ENCODE results near the gene SLC35F1.

SLC35F1 gene

DNA sequence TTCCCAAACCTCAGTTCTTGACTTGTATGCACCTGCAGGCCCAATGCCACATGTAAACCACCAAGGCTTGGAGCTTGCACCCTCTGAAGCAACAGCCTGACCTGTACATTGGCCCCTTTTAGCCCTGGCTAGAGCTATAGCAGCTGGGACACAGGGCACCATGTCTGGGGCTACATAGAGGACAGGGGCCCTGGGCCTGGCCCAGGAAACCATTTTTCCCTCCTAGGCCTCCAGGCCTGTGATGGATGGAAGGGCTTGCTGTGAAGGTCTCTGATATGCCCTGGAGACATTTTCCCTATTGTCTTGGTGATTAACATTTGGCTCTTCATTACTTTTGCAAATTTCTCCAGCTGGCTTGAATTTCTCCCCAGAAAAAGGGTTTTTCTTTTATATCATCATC is 64.6 kb downstream of the SLC35F1 start:
- H3K9ac ChIP-seq (ENCODE audit: low read length) = no peak overlapping the region
- no peaks in the 10 kb centered on the region for H4K20me1 ChIP-seq (ENCODE audit: insufficient read depth, low read length)
- H3K4me1 ChIP-seq (ENCODE audit: low read length) = no peaks in the 10 kb centered on the region
- no peaks in the 10 kb centered on the region for H3K79me2 ChIP-seq (ENCODE audit: low read length)
- no peaks in the 10 kb centered on the region for H3K9me3 ChIP-seq (ENCODE audit: insufficient read depth, low read length)
- no peak overlapping the region for H3K4me2 ChIP-seq (ENCODE audit: low read length)
- no peak overlapping the region for H3K27ac ChIP-seq (ENCODE audit: low read length)
- no peaks in the 10 kb centered on the region for H3K36me3 ChIP-seq (replicated peaks; ENCODE audit: low read depth, low read length)
- no peaks in the 10 kb centered on the region for H3K27me3 ChIP-seq (ENCODE audit: low read depth, low read length)
- H3K4me3 ChIP-seq (ENCODE audit: low read length) = no peak overlapping the region
- TF ChIP-seq, protein P1, sequence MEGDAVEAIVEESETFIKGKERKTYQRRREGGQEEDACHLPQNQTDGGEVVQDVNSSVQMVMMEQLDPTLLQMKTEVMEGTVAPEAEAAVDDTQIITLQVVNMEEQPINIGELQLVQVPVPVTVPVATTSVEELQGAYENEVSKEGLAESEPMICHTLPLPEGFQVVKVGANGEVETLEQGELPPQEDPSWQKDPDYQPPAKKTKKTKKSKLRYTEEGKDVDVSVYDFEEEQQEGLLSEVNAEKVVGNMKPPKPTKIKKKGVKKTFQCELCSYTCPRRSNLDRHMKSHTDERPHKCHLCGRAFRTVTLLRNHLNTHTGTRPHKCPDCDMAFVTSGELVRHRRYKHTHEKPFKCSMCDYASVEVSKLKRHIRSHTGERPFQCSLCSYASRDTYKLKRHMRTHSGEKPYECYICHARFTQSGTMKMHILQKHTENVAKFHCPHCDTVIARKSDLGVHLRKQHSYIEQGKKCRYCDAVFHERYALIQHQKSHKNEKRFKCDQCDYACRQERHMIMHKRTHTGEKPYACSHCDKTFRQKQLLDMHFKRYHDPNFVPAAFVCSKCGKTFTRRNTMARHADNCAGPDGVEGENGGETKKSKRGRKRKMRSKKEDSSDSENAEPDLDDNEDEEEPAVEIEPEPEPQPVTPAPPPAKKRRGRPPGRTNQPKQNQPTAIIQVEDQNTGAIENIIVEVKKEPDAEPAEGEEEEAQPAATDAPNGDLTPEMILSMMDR (IDR thresholded peaks at IDR 0.05; ENCODE audit: low read depth, low read length) = no peak
- TF ChIP-seq EZH2phosphoT487 (IDR thresholded peaks at IDR 0.05; ENCODE audit: low read depth) = no peak
- H2AFZ ChIP-seq (ENCODE audit: low read depth, low read length) = no peak overlapping the region

DNA sequence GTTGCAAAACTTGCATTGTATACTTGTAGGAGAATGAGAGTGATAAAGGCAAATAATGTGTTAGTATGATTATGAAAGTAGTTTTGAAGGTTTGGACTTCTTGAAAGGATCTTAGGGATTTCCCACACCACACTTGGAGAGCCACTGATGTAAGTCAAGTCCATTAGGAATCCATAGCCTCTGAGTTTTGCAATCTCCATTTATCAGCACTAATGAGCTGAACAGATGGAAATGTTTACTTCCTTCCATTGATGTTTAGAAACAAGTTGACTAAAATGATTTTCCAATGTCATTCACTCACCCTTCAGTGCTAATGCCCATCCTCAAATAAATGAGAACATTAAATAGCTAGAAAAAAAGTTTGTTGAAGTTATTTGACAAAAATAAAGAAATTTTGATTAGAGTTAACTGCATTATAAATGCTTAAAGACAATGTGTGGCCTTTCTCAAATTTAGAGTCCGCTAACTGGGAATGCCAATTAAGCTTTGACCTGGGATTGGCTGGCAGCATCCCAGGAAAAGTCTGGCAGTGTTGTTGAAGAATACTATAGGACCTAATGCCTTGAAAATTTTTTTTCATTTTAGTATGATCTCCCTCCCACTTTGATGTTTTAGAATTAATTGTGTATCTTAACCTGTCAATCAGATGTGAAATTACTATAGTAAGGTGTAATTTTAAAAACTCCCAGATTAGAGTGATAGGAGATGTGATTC is 68.0 kb downstream of the SLC35F1 start:
- H3K4me1 ChIP-seq (ENCODE audit: low read length) = no peaks in the 10 kb centered on the region
- no peak overlapping the region for H3K4me2 ChIP-seq (ENCODE audit: low read length)
- no peaks in the 10 kb centered on the region for H3K9me3 ChIP-seq (ENCODE audit: insufficient read depth, low read length)
- no peaks in the 10 kb centered on the region for H4K20me1 ChIP-seq (ENCODE audit: insufficient read depth, low read length)
- H3K27ac ChIP-seq (ENCODE audit: low read length) = no peak overlapping the region
- no peaks in the 10 kb centered on the region for H3K36me3 ChIP-seq (replicated peaks; ENCODE audit: low read depth, low read length)
- H3K4me3 ChIP-seq (ENCODE audit: low read length) = no peak overlapping the region
- no peak overlapping the region for H3K9ac ChIP-seq (ENCODE audit: low read length)
- H3K27me3 ChIP-seq (ENCODE audit: low read depth, low read length) = no peaks in the 10 kb centered on the region
- TF ChIP-seq EZH2phosphoT487 (IDR thresholded peaks at IDR 0.05; ENCODE audit: low read depth) = no peak
- TF ChIP-seq, protein P1 (IDR thresholded peaks at IDR 0.05; ENCODE audit: low read depth, low read length) = no peak
- no peak overlapping the region for H2AFZ ChIP-seq (ENCODE audit: low read depth, low read length)
- H3K79me2 ChIP-seq (ENCODE audit: low read length) = no peaks in the 10 kb centered on the region

DNA sequence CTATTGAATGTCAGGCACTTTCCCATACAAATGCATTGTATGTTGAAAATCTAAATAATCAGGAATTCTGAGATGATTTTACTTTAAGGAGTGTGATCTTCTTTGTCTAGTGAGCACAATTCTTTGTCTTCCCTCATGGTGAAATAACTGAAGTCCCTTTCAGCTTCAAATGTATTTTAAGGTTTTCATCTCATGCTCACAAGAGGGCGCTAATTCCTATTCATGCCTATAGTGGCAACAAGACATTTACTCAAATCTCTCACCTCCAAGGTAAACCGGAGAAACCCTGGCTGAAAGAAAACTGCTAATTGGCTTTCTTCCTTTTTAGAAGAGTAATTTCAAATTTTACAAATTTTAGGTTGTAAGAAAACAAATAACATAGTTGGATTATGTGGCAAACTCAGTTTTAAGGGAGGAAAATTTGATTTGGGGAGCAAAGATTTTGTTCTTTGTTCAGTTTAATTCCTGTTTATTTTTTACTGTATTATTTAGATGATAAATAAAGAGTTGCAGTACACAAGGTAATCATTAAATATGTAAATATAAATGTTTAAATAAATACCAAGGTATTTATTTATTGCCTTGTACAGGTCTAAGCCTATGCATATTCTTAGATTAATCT is 69.1 kb downstream of the SLC35F1 start:
- H3K27ac ChIP-seq (ENCODE audit: low read length) = no peak overlapping the region
- no peaks in the 10 kb centered on the region for H3K9me3 ChIP-seq (ENCODE audit: insufficient read depth, low read length)
- H2AFZ ChIP-seq (ENCODE audit: low read depth, low read length) = no peak overlapping the region
- no peak overlapping the region for H3K4me2 ChIP-seq (ENCODE audit: low read length)
- H4K20me1 ChIP-seq (ENCODE audit: insufficient read depth, low read length) = no peaks in the 10 kb centered on the region
- no peaks in the 10 kb centered on the region for H3K27me3 ChIP-seq (ENCODE audit: low read depth, low read length)
- H3K9ac ChIP-seq (ENCODE audit: low read length) = no peak overlapping the region
- H3K4me3 ChIP-seq (ENCODE audit: low read length) = no peak overlapping the region
- no peaks in the 10 kb centered on the region for H3K4me1 ChIP-seq (ENCODE audit: low read length)
- H3K79me2 ChIP-seq (ENCODE audit: low read length) = no peaks in the 10 kb centered on the region
- TF ChIP-seq, protein P1 (IDR thresholded peaks at IDR 0.05; ENCODE audit: low read depth, low read length) = peak; percentile 67
- TF ChIP-seq EZH2phosphoT487 (IDR thresholded peaks at IDR 0.05; ENCODE audit: low read depth) = no peak
- no peaks in the 10 kb centered on the region for H3K36me3 ChIP-seq (replicated peaks; ENCODE audit: low read depth, low read length)

DNA sequence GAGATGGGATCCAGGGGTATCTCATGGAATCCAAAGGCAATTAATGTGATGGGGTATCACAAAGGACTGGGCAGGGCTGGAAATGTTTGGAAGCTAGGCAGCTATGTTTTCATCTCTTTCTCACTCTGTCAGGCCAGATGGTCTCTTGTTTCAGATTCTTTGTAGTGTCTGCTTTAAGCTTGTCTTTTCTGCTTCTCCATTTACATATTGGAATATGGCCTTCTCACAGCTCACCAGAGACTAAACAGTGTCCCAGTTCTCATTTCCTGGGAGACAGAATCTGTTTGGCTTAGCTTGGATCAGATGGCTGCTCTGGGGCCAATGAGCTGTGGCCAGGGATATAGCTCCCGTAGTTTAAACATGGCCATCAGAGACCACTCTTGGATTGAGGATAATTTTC is 78.9 kb downstream of the SLC35F1 start:
- Histone ChIP-seq H3K9ac (ENCODE audit: low read length) (no peak overlapping the region), H2AFZ (ENCODE audit: low read depth, low read length) (no peak overlapping the region), H4K20me1 (ENCODE audit: insufficient read depth, low read length) (no peaks in the 10 kb centered on the region), H3K9me3 (ENCODE audit: insufficient read depth, low read length) (no peaks in the 10 kb centered on the region), H3K27me3 (ENCODE audit: low read depth, low read length) (no peaks in the 10 kb centered on the region), H3K27ac (ENCODE audit: low read length) (no peak overlapping the region), H3K4me2 (ENCODE audit: low read length) (no peak overlapping the region), H3K79me2 (ENCODE audit: low read length) (no peaks in the 10 kb centered on the region), H3K4me1 (ENCODE audit: low read length) (no peaks in the 10 kb centered on the region), H3K36me3 (replicated peaks; ENCODE audit: low read depth, low read length) (no peaks in the 10 kb centered on the region), H3K4me3 (ENCODE audit: low read length) (no peak overlapping the region)
- no peak for TF ChIP-seq EZH2phosphoT487 (IDR thresholded peaks at IDR 0.05; ENCODE audit: low read depth)
